HT-29 (cell line): Measurements from ENCODE around the gene B9D2. TPM values are rescaled to one million over a fixed set of nuclear protein-coding genes. Genes with fewer than 3 reads are reported as not detected.
"Not testable (repeated sequence)": the region's sequence is repeated elsewhere in the genome, so short reads cannot be mapped to it uniquely, and the experiment has no call there.

Experiments
- DNase-seq: peaks from one replicate; pipeline ENCODE4 v3.0.0-alpha.2; 2015; ENCODE audit warnings: low spot score
- total RNA-seq: library from RNA; depleted of rRNA; stranded (reverse); fragments of >200 nt; shearing (Covaris generic); gene quantifications from 2 replicates; pipeline ENCODE4 v1.2.3, GENCODE V29; 2014

The B9D2 gene
- total RNA-seq, 1 experiment from 2014 or later = 26.9 TPM

- no peak for DNase-seq
Measured at GRCh38 chr19:41391618-41392017, 27.7 kb upstream of the B9D2 start.

- no peak for DNase-seq
Measured at GRCh38 chr19:41386442-41386841, 22.5 kb upstream of the B9D2 start.

GRCh38 chr19:41384351-41384750, 20.4 kb upstream of the B9D2 start:
- no peak for DNase-seq

- not testable (repeated sequence) for DNase-seq
Measured at GRCh38 chr19:41381536-41381935, 17.6 kb upstream of the B9D2 start.

GRCh38 chr19:41377977-41378709, 14.2 kb upstream of the B9D2 start:
- DNase-seq = no peak

- DNase-seq = no peak
Measured at GRCh38 chr19:41376998-41377365, 13.0 kb upstream of the B9D2 start.

- no peak for DNase-seq
Measured at GRCh38 chr19:41376241-41376997, 12.5 kb upstream of the B9D2 start, which contains the start of gene TMEM91. TSS of gene TMEM91 (plus strand) at chr19:41376533. CDS start at chr19:41378310, 1,777 bp downstream.

GRCh38 chr19:41373993-41374392, 10.0 kb upstream of the B9D2 start:
- no peak for DNase-seq

GRCh38 chr19:41372501-41372900, 8.6 kb upstream of the B9D2 start:
- no peak for DNase-seq

GRCh38 chr19:41371541-41371940, 7.6 kb upstream of the B9D2 start:
- DNase-seq = no peak

GRCh38 chr19:41371119-41371518, 7.2 kb upstream of the B9D2 start:
- not testable (repeated sequence) for DNase-seq

- no peak for DNase-seq
Measured at GRCh38 chr19:41369769-41370168, 5.8 kb upstream of the B9D2 start.

GRCh38 chr19:41367848-41368301, 3.9 kb upstream of the B9D2 start:
- DNase-seq = no peak

- no peak for DNase-seq
Measured at GRCh38 chr19:41366089-41366488, 2.1 kb upstream of the B9D2 start.

- DNase-seq = no peak
Measured at GRCh38 chr19:41364524-41365391, 809 bp upstream of the B9D2 start.

- DNase-seq = no peak
Measured at GRCh38 chr19:41363371-41363752, 587 bp downstream of the B9D2 start.

GRCh38 chr19:41362143-41362847, 1.7 kb downstream of the B9D2 start:
- peak; percentile 68 for DNase-seq

- DNase-seq = no peak
Measured at GRCh38 chr19:41359741-41360140, 4.2 kb downstream of the B9D2 start.

- no peak for DNase-seq
Measured at GRCh38 chr19:41357746-41358145, 6.2 kb downstream of the B9D2 start.

GRCh38 chr19:41356984-41357739, 6.8 kb downstream of the B9D2 start:
- DNase-seq = no peak

GRCh38 chr19:41355802-41356201, 8.1 kb downstream of the B9D2 start:
- DNase-seq = no peak
